HG03354 (cell line): Measurements from ENCODE around the gene CCDC91.

ENCODE experiments used
- ATAC-seq: cut with Tn5 transposase; IDR thresholded peaks from one replicate; pipeline ENCODE4 v1.9.1; 2021; ENCODE audit warnings: mild to moderate bottlenecking; ENCODE audit not compliant: unreplicated experiment, poor library complexity, severe bottlenecking

CCDC91 gene, protein sequence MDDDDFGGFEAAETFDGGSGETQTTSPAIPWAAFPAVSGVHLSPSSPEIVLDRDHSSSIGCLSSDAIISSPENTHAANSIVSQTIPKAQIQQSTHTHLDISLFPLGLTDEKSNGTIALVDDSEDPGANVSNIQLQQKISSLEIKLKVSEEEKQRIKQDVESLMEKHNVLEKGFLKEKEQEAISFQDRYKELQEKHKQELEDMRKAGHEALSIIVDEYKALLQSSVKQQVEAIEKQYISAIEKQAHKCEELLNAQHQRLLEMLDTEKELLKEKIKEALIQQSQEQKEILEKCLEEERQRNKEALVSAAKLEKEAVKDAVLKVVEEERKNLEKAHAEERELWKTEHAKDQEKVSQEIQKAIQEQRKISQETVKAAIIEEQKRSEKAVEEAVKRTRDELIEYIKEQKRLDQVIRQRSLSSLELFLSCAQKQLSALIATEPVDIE

DNA sequence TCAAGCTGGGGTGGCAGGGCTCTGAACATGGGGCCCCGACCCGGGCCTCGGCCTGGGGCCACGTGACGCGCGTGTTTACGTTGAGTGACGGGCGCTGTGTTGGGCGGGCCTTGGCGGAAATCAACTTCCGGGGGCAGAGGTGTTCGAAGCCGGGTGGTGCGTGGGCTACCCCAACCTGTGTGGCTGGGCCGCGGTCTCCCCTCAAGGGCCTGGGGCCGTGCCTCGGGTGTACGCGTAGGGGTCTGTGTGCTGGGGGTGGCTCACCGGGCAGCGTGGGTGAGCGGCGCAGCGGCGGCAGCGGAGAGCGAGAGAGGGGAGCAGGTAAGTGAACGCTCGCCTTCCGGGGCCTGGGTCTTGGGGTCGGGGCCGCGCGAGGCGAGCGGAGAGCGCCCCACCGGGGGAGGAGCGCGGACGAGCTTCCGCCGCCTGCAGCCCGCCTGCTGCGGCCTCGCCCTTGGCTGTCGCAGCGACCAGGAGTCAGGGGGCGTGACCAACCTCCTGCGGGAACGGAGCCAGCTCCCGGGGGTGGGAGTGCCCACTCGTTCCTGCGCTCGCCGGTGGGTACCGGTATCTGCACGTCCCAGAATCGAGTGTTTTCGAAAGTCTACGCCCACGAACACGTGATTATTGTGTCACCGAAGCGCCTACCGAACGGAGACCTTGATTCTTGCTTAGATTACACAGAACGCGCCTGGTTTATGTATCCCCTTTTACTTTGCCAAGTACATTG is at the start of gene CCDC91:
TSS of gene CCDC91 (plus strand) at position 136 of the 730 bp plus-strand sequence. CDS start 66,760 bp downstream, outside the sequence.
- peak; percentile 90 for ATAC-seq

DNA sequence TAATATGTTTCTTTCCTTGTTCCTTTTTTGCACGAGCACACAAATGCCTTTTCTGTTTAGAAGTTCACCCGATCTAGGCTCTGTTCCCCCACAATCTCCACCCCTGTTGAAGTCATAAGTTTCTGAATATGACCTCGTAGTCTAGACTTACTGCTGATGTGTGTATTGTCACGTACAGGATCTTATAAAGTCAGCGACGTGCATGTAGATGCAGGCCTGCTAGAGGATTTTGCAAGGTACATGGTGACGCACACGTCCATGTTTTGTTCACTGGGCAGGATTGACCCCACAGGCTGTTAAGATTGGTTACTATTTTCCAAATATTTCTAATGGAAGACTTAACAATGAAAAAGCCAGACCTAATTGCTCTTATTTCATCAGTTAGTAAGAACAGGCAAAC is 46.2 kb upstream of the CCDC91 start:
- no peak for ATAC-seq

DNA sequence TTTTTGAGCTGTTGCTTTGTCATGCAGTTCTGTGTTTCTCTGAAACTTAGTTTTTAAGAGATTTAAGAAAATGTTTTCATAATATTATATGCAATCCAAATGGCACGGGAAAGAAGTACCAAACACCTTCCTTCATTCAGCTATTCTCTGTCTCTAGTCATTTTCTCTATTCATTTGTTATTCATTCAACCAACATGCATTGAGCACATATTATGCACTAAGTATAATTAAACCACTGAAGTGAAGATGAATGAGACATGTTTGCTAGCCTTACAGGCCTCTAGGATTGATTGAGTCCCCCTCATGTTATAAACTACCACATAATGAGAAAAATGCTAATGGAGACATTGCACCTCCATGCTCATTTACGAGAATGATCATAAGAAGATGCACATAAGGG is 45.7 kb upstream of the CCDC91 start:
- ATAC-seq, result no peak

DNA sequence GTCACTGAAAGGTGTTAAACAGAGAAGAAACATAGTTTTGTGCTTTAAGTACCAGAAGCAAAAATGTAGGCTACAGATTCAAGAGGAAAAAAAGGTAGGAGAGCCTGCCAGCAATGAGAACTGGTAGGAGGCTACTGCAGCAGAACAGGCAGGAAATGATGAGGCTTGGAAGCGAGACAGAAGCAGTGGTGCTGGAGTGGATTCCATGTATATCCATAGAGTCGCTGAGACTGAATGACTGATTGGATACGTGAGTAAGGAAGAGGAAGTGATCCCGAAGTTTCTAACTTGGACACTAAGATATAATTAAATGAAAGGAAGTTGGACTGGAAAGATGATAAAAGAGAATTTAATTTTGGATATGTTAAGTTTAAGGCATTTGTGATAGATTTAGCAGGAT is 45.0 kb upstream of the CCDC91 start:
- ATAC-seq, result no peak

DNA sequence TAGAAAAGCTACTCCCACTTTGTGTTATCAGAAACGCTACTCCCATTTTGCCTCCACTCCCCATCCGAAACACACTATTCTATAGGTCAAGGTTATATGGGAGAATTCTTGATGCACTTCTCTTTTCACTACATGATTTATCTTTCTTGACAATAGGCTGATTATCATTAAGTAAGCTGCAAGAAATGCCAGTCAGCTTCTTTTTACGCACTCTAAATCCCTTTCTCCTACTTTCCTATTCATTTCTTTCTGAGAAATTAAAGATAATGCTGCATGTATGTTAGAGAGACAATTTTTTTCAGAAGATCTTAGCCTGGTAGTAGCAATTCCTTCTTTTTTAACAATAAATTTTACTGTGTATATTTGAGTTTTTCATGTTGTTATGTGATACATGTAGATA is 41.0 kb upstream of the CCDC91 start:
- ATAC-seq, result no peak

DNA sequence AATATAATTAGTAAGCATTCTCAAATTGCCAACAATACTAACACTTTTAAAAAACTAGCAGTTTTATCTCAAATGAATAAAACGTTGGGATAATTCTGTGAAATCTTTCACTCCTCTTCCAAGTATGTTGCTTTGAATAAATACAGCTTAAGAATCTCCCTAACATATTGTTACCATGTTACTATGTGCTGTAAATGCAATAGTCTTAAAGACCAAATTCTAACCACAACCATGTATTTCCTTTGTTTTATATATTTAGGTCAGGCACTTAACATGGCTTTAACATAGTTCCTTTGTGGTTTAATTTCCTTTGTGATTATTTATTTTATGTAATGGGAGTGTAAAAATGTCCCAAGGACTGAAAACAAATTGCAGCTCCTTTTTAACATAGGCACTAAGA is 33.9 kb upstream of the CCDC91 start:
- no peak for ATAC-seq

DNA sequence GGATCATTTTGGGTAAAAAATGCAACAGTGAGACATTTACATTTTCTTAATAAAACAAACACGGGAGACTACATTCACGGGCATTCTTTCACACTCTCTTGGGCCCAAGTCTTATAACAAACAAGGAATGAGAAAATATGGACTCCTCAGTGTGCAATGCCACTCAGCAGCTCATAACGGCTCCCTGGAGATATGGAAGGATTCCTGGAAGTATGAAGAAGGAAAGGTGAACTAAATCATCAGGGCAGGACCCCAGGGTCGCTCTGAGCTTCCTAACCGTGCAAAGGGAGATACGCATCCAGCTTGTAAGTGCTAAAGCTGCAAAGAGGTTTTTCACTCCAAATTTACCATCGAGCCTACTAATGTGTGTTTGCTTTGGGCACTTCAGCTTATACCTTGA is 33.5 kb upstream of the CCDC91 start:
- no peak for ATAC-seq

DNA sequence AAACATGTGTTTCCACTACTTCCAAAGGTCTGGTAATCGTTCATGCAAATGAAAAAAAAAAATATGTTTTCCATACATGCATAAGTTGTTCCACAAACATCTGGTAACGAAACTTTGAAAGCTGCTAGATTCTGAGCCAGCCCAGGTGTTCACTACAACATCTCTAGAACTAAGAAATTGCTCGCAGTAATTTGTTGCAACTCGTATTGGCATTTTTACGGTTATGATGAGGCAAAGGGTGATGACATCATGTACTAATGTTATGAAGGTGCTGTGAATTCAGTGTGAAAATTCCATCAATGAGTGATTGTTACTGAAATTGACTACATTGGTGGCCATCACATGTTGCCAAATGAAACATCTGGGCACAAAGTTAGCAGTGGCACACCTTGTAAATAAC is 31.9 kb upstream of the CCDC91 start:
- no peak for ATAC-seq

DNA sequence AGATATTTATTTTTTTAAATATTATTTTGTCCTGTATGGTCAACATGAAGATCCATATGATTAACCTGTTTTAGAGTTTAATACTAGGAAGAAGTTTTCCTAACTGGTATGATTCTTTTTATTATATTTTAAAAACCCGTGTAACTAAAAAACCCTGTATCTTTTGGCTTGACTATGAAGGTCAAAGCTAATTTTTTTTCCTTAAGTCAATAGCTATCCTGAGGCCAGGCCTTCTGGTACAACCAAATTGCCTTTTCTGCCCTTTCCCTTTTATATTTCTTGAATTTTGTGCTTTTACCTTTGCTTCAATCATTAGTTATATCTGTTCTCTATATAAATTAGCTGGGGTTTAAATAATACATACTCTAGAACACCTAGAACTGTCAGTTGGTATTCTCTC is 30.6 kb upstream of the CCDC91 start:
- no peak for ATAC-seq

DNA sequence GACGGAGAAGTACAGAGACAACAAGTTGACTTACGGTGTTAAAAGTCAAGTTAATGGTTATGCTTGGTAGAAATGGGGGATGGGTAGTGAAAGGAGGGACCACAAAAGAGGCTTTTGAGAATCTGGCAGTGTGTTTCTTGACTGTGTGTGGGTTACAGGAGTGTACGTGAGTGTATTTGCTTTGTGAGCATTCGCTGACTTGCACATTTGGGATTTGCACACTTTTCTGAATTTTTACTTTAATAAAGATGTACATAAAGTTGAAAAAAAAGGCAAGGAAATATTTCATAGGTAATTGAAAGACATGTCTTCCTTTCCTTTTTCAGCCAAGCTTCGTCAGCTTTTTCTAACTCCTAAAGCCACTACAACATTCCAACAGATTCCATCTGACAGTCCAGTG is 28.6 kb upstream of the CCDC91 start:
- no peak for ATAC-seq

DNA sequence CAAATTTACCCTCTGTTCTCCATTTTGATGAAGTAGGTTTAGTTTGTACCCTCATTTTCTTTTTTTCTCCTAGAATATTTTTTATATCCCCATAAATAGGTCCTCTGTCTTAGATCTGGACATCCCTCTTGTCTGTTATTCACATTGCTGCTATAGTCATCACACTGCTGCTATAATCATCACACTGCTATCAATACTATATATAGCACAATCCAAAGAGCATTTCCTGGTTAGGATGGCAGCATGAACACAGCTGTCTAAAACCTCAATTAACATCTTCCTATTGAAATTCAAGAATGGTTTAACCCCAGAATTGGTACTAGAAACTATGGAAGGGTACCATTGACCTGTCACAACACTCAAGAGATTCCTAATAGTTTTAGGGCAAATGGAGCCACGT is 27.6 kb upstream of the CCDC91 start:
- no peak for ATAC-seq

DNA sequence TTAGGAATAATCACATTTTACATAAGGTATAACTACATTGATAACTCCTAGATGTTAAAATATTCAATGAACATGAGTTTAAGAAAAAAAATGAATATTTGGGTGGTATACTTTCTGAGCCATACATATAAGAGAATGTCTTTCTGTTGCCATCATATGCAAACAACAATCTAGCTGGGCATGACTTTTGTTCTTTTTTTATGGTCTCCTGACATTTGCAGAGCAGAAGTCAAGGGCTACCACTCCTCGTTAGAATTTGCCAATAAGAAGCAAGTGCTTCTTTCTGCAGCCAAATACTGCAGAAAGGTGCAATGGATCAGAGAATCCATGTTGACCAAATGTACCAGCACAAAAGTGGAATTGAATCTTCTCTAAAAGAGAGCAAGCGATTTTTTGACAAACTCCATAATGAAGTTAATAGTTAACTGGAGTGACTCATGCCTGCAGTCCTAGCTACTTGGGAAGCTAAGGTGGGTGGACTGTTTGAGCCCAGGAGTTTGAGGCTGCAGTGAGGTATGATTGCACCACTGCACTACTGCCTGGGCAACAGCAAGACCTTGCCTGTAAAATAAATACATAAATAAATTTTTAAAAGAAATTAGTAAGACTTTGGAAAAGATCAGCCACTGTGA is 25.5 kb upstream of the CCDC91 start:
- no peak for ATAC-seq

DNA sequence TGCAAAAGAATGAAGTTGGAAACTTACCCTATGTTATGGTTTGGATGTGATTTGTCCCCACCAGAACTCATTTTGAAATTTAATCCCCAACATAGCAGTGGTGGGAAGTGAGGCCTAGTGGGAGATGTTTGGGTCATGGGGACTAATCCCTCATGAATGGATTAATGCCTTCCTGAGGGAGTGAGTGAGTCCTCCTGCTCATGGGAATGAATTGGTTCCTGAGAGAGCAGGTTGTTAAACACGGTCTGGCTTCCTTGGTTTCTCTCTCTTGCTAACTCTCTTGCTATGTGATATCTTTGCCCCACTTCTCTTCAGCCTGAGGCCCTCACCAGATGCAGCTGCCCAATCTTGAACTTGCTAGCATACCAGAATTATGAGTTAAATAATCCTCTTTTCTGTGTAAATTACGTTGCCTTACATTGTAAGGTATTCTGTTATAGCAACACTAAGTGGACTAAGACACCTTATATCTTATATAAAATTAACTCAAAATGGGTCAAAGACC is 22.2 kb upstream of the CCDC91 start:
- ATAC-seq, result no peak

DNA sequence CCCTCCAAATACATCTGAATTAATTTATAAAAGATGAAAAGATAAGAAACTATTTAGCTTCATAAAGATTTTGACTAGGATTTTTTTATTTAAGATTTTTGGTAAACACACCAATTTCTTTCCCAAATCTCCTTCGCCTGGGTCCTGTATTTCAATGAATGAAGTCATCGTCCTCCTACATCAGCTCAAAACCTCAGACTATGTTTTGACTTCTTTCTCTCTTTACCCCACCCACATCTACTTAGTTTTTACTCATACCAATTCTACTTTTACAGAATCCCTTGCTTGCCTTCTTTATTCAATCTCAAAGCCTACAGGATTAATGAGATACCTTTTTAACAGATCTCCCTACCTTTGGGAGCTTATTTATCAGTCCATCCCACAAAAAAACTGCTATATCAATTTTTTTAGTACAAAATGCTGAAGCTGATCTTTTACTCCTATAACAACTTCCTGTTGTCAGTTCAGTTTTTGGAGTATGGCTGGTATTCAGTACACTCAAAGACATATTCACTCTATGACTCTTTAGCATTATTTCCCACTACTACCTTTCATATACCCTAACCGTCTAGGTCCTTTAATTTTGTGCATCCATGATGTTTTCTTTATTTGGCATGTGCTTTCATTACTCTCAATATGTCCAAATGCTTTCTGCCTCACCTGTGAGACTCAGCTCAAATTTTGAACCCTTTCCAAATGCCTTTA is 18.7 kb upstream of the CCDC91 start:
- ATAC-seq, result no peak

DNA sequence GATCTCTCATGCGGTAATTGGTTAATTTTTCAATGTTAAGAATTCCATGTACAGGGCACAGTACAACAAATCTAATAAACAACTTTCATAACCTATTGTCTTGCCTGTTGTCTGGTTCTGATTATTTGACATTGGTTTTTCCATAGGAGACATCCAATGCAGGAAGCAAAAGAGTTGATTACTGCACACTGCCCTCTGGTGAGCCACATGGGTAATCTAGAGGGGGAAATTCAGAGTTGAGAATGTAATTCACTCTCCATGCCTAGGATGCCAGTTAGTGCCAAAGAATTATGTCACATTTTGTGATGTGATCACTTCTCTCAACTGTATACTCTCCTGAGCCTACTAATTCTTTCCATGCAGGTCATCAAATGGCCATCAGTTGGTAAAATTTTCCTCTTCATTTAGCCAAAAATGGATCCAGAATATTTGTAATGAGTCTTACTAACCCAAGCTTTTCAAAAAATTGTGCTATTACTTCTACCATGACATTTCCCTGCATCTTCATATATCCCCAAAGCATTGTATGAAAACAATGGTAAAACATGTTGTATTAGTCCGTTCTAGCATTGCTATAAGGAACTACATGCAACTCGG is 17.7 kb upstream of the CCDC91 start:
- no peak for ATAC-seq

DNA sequence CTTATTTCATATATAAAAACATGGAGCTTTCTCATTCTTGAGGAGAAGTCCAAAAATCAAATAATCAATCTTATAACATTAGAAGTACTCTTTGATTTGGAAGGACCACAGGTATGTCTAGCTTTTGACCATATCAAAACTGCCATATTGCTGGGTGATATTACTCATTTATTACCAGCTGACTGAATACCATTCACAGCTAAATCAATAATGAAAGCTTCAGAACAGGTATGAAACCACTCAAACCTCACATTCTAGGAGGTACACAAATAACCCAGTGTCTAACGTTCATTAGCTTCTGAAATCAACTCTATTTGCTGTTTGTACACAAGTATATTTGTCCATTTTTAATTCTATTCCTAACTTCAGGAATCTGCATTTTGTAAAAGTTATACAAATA is 16.8 kb upstream of the CCDC91 start:
- ATAC-seq, result no peak

DNA sequence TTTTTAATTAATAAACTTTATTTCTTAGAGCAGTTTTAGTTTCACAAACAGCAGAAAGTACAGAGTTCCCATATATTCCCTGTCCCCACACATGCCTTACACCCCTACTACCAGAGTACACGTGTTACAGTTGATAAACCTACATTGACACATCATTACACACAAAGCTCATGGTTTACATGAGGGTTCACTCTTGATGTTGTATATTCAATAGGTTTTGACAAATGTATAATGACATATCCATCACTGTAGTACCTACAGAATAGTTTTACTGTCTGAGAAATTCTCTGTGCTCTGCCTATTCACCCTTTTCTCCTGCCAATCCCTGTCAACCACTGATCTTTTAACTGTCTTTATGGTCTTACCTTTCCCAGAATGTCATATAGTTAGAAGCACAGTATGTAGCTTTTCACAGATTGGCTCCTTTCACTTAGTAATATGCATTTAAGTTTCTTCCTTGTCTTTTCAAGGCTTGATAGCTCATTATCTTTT is 15.1 kb upstream of the CCDC91 start:
- no peak for ATAC-seq

DNA sequence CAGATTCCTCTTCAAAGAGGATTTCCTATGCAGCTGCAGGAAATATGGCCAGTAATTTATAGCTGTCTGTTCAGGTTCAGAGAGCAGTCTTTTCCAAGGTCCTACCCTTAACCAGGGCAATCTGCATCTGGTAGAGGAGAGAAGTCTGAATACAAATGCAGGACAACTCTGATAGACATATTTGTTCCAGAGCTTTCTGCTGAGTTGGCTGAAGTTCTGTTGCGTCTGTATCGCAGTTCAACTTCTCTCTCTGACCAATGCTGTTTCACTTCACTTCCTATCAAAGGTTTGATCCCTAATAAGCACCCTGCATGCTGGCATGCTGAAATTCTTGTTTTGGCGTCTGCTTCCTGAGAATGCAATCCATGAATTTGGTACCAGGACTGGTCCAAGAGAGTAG is 14.0 kb upstream of the CCDC91 start:
- ATAC-seq, result no peak

DNA sequence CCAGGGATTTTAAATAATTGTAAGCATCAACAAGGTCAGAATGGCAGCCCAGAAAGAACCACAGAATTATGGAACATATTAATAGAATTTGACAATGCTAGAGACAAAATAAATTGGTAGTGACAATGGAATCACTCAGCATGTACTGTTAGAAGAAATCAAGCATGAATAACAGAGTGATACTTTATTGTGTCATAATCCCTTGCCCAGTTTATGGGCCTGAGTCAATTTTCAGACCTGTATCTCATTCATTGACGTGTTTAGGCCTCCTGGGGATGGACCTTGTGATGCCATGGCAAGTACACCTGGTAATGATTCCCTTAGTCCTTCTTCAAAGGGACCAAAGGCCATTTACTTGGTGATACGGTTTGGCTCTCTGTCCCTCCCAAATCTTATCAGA is 12.8 kb upstream of the CCDC91 start:
- no peak for ATAC-seq
